ENCODE data around the gene MTMR2.

The MTMR2 gene

GRCh38 chr11:95793116-95793515 is 130.8 kb downstream of the MTMR2 start:
- no peak overlapping the region for H3K4me3 ChIP-seq (ENCODE audit: low read depth, low read length)
- DNase-seq (ENCODE audit: low read depth): no peak
- no peak for TF ChIP-seq CTCF (IDR thresholded peaks at IDR 0.05; ENCODE audit: control insufficient read depth, extremely low read depth, insufficient read depth)

GRCh38 chr11:95792700-95793099 is 131.2 kb downstream of the MTMR2 start:
- no peak for TF ChIP-seq CTCF (IDR thresholded peaks at IDR 0.05; ENCODE audit: control insufficient read depth, extremely low read depth, insufficient read depth)
- DNase-seq (ENCODE audit: low read depth): no peak
- H3K4me3 ChIP-seq (ENCODE audit: low read depth, low read length): no peak overlapping the region

GRCh38 chr11:95792200-95792599 is 131.7 kb downstream of the MTMR2 start:
- no peak for DNase-seq (ENCODE audit: low read depth)
- peak overlapping the region; percentile 86 for H3K4me3 ChIP-seq (ENCODE audit: low read depth, low read length)
- no peak for TF ChIP-seq CTCF (IDR thresholded peaks at IDR 0.05; ENCODE audit: control insufficient read depth, extremely low read depth, insufficient read depth)

GRCh38 chr11:95791709-95792033 is 132.2 kb downstream of the MTMR2 start:
- DNase-seq (ENCODE audit: low read depth): no peak
- peak overlapping the region; percentile 86 for H3K4me3 ChIP-seq (ENCODE audit: low read depth, low read length)
- no peak for TF ChIP-seq CTCF (IDR thresholded peaks at IDR 0.05; ENCODE audit: control insufficient read depth, extremely low read depth, insufficient read depth)

- TF ChIP-seq CTCF (IDR thresholded peaks at IDR 0.05; ENCODE audit: control insufficient read depth, extremely low read depth, insufficient read depth): no peak
Observed at GRCh38 chr11:95790933-95791708, 132.8 kb downstream of the MTMR2 start.

GRCh38 chr11:95790123-95790932 is 133.6 kb downstream of the MTMR2 start, which contains the start of gene CEP57:
Gene CEP57 (plus strand): TSS chr11:95790498. CDS start chr11:95790699, 201 bp downstream.
- peak; percentile 95 for DNase-seq (ENCODE audit: low read depth)
- TF ChIP-seq CTCF (IDR thresholded peaks at IDR 0.05; ENCODE audit: control insufficient read depth, extremely low read depth, insufficient read depth): no peak
- peak within 1 kb of the TSS; percentile 86 for H3K4me3 ChIP-seq (ENCODE audit: low read depth, low read length)

More at GRCh38 chr11:95790933-95791708, 132.8 kb downstream of the MTMR2 start:
- DNase-seq (ENCODE audit: low read depth): no peak
- peak overlapping the region; percentile 86 for H3K4me3 ChIP-seq (ENCODE audit: low read depth, low read length)
